ENCODE measurements around the gene POLRMT. TPM values are rescaled to one million over a fixed set of nuclear protein-coding genes. Genes with fewer than 3 reads are reported as not detected.

The POLRMT gene
- total and polyA plus RNA-seq, 12 donors = 26.3 to 371 (median 43.8) TPM

DNA sequence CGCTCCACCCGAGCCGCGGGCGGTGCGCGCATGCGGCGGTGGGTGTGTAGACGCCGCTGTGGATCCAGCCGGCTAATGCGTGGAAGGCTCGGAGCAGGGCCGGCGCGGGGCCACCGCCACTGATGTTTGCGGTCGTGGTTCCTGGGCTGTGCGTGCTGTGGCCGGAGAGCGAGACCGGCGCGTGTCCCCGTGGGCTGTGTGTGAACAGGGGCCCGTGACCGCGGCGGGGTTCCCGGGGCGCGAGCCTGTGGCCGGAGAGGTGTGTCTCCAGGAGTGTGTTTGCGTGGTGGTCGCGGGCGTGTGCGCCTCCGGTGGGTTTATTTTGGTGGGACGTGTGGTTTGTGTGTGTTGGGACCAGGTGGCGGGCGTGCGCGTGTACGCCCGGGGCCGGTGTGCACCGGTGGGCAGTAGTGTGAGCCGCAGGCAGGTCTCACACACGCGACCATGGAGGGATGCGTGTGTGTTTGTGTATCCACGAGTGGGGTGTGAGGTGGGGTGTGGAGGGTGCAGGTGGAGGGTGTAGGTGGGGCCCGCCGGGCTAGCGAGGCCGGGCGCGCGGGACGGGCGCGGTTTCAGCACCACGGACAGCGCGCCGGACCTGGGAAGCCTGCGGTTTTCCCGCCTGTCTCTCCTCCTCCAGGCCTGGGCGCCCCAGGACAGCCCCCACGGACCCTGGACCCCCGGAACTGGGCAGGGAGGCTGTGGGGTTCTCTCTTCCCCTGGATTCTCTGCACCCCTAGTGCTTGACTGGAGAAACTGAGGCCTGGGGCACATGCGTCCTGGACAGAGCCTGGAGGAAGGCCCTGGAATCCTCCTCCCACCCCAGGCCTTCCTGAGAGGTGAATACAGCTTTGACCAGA, 42.0 kb downstream of the POLRMT start:
- intact Hi-C loops (cut with DNase I) = loop anchor here in 1 of 2 donors (10.0 kb wide), 1 partner anchor 143 kb away; no protein-coding TSS in a partner anchor
- Histone ChIP-seq H3K4me3 (no peak overlapping the region), H3K27me3 (peaks cover 21% of the 10 kb centered on the region), H3K36me3 (replicated peaks in 1 of 2) (no peaks in the 10 kb centered on the region), H3K27ac (no peak overlapping the region), H3K9me3 (replicated peaks in 1 of 3) (no peaks in the 10 kb centered on the region), H3K4me1 (replicated peaks in 1 of 2) (peaks cover 0 to 24% of the 10 kb centered on the region in 2 donors)
- DNase-seq = peak in 1 of 7 donors; percentile 54
- WGBS, 4 donors = 26 to 43% (median 28%) methylated on average over 38 to 75 of the region's 75 CpGs
- TF ChIP-seq, protein P1, sequence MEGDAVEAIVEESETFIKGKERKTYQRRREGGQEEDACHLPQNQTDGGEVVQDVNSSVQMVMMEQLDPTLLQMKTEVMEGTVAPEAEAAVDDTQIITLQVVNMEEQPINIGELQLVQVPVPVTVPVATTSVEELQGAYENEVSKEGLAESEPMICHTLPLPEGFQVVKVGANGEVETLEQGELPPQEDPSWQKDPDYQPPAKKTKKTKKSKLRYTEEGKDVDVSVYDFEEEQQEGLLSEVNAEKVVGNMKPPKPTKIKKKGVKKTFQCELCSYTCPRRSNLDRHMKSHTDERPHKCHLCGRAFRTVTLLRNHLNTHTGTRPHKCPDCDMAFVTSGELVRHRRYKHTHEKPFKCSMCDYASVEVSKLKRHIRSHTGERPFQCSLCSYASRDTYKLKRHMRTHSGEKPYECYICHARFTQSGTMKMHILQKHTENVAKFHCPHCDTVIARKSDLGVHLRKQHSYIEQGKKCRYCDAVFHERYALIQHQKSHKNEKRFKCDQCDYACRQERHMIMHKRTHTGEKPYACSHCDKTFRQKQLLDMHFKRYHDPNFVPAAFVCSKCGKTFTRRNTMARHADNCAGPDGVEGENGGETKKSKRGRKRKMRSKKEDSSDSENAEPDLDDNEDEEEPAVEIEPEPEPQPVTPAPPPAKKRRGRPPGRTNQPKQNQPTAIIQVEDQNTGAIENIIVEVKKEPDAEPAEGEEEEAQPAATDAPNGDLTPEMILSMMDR (IDR thresholded peaks at IDR 0.05) = no peak

DNA sequence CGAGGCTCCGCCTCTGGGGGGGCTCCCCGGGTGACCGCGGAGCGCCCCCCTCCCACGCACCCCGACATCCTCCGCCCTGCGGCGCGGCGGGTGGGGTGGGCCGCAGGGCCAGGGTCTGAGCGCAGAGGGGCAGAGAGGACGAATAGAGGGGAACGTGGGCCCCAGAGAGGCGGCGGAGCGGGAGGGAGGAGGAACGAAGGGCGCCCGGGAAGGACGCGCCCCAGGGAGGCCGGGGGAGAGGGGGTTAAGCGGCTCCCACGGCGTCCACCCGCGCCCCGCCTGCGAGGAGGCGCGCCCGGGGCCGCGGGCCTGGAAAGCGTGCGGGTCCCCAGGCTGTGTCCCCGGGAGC, 42.6 kb downstream of the POLRMT start:
- 1 to 6% (median 6%) methylated on average over 24 to 41 of the region's 41 CpGs; no CpG with 5 or more reads in 1 of the 4 donors for WGBS, 4 donors
- H3K27me3 ChIP-seq = peaks cover 21% of the 10 kb centered on the region
- TF ChIP-seq, protein P1 (IDR thresholded peaks at IDR 0.05) = no peak
- TF ChIP-seq POLR2A (IDR thresholded peaks at IDR 0.05) = no peak

DNA sequence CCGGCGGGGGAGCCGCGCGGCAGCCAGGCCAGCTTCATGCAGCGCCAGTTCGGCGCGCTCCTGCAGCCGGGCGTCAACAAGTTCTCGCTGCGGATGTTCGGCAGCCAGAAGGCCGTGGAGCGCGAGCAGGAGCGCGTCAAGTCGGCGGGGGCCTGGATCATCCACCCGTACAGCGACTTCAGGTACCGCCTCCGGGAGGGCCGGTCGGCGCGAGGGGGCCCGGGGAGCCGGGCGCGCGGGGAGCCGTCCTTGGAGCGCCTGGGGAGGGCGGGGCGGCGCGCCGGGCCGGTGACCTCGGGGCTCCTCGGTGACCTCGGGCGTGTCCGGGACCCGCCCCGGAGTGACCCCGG, 43.0 kb downstream of the POLRMT start:
- Histone ChIP-seq H3K27ac (no peak overlapping the region), H3K36me3 (replicated peaks in 1 of 2) (no peaks in the 10 kb centered on the region), H3K4me3 (peak overlapping the region in 1 of 4 donors; percentile 34), H3K9me3 (replicated peaks in 1 of 3) (no peaks in the 10 kb centered on the region), H3K4me1 (replicated peaks in 1 of 2) (peaks cover 0 to 28% of the 10 kb centered on the region in 2 donors), H3K27me3 (peaks cover 21% of the 10 kb centered on the region)
- TF ChIP-seq POLR2A (IDR thresholded peaks at IDR 0.05) = no peak
- TF ChIP-seq, protein P1 (IDR thresholded peaks at IDR 0.05) = no peak
- intact Hi-C loops (cut with DNase I) = loop anchor here in 1 of 2 donors (10.0 kb wide), 1 partner anchor 144 kb away; no protein-coding TSS in a partner anchor
- WGBS, 4 donors = 1% methylated on average over 34 to 50 of the region's 50 CpGs; no CpG with 5 or more reads in 2 of the 4 donors
- DNase-seq = no peak

More for the DNA sequence above, 42.6 kb downstream of the POLRMT start:
- intact Hi-C loops (cut with DNase I) = loop anchor here in 1 of 2 donors (10.0 kb wide), 1 partner anchor 144 kb away; no protein-coding TSS in a partner anchor
- Histone ChIP-seq H3K27ac (no peak overlapping the region), H3K4me3 (peak overlapping the region in 1 of 4 donors; percentile 34), H3K4me1 (replicated peaks in 1 of 2) (peaks cover 0 to 27% of the 10 kb centered on the region in 2 donors), H3K9me3 (replicated peaks in 1 of 3) (no peaks in the 10 kb centered on the region), H3K36me3 (replicated peaks in 1 of 2) (no peaks in the 10 kb centered on the region)
- no peak for DNase-seq

DNA sequence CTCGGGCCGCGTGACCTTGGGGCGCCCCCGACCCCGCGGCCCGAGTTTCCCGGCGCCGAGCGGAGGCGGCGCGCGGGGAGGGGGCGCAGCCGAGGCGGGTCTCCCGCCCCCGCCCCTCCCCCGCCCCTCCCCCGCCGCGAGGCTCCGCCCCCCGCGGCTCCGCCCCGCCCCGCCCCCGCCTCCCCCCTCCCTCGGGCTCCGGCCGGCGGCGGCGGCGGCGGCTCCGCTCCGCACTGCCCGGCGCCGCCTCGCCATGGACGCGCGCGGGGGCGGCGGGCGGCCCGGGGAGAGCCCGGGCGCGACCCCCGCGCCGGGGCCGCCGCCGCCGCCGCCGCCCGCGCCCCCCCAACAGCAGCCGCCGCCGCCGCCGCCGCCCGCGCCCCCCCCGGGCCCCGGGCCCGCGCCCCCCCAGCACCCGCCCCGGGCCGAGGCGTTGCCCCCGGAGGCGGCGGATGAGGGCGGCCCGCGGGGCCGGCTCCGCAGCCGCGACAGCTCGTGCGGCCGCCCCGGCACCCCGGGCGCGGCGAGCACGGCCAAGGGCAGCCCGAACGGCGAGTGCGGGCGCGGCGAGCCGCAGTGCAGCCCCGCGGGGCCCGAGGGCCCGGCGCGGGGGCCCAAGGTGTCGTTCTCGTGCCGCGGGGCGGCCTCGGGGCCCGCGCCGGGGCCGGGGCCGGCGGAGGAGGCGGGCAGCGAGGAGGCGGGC, 43.5 kb downstream of the POLRMT start, which contains the start of gene HCN2:
Gene HCN2, plus strand, starts transcription at position 189 of the 703 bp plus-strand sequence. Its CDS starts 65 bp downstream, at position 254.
- 0 to 1% methylated on average over 34 to 92 of the region's 132 CpGs; no CpG with 5 or more reads in 2 of the 4 donors for WGBS, 4 donors
- peaks cover 21% of the 10 kb centered on the region for H3K27me3 ChIP-seq
- no peak for DNase-seq
- H3K27ac ChIP-seq = peak within 1 kb of the TSS in 1 of 5 donors; percentile 34
- H3K4me1 ChIP-seq (replicated peaks in 1 of 2) = peaks cover 0 to 28% of the 10 kb centered on the region in 2 donors
- H3K4me3 ChIP-seq = peak within 1 kb of the TSS in 1 of 4 donors; percentile 42
- no peaks in the 10 kb centered on the region for H3K36me3 ChIP-seq (replicated peaks in 1 of 2)
- no peaks in the 10 kb centered on the region for H3K9me3 ChIP-seq (replicated peaks in 1 of 3)
- intact Hi-C loops (cut with DNase I) = loop anchor here in 1 of 2 donors (10.0 kb wide), 1 partner anchor 145 kb away; no protein-coding TSS in a partner anchor
- TF ChIP-seq POLR2A (IDR thresholded peaks at IDR 0.05) = no peak
- TF ChIP-seq, protein P1 (IDR thresholded peaks at IDR 0.05) = no peak

Measured in adrenal gland (tissue), 12 donors.